B cell (primary cell): ENCODE results near the gene MYO1B.

Source experiments
- CTCF ChIP-seq: fragments of 200-600 bp; IDR thresholded peaks from one replicate; pipeline ENCODE4 v1.8.0; 2022; ENCODE audit warnings: antibody characterized with exemption, mild to moderate bottlenecking
- EZH2 ChIP-seq: IDR thresholded peaks from 2 replicates; pipeline ENCODE4 v1.6.1; 2012; ENCODE audit warnings: borderline replicate concordance, low read depth, mild to moderate bottlenecking, moderate library complexity, low read length; ENCODE audit not compliant: insufficient read depth, poor library complexity, severe bottlenecking

- TF ChIP-seq CTCF, result no peak
- no peak for TF ChIP-seq EZH2
These were observed 102.0 kb downstream of the MYO1B start for GRCh38 chr2:191347154-191347553.
